Cardiac fibroblast (primary cell): ENCODE measurements around the gene ZNF282.
A peak's percentile ranks its signal among the peaks of the same experiment; 100 is the strongest.

Source experiments
- DNase-seq, 2 donors: peaks; one replicate each; pipeline versions ENCODE4 v3.0.0 to v3.0.0-alpha.2; 2010; ENCODE audit warnings: low read depth in 2 of 2
- H3K4me3 ChIP-seq, 2 donors: replicated peaks in 1 of 2; 1 replicate in 1 of 2; 2 replicates in 1 of 2; pipeline ENCODE4 v1.5.1; 2011; ENCODE audit warnings: low read depth in 2 of 2, low read length in 2 of 2, mild to moderate bottlenecking in 2 of 2, moderate library complexity in 1 of 2
- CTCF ChIP-seq: IDR thresholded peaks from one replicate; pipeline ENCODE4 v1.5.1; 2011; ENCODE audit warnings: low read depth, mild to moderate bottlenecking, low read length, inconsistent platforms

ZNF282 gene

GRCh38 chr7:149210551-149210950, 15.2 kb downstream of the ZNF282 start:
- TF ChIP-seq CTCF = no peak
- no peak overlapping the region for H3K4me3 ChIP-seq
- no peak for DNase-seq

GRCh38 chr7:149214020-149214720, 18.8 kb downstream of the ZNF282 start:
- DNase-seq = no peak
- no peak overlapping the region for H3K4me3 ChIP-seq
- TF ChIP-seq CTCF = no peak

GRCh38 chr7:149216402-149216801, 21.1 kb downstream of the ZNF282 start:
- H3K4me3 ChIP-seq = no peak overlapping the region
- TF ChIP-seq CTCF = no peak
- DNase-seq = no peak

GRCh38 chr7:149217570-149217969, 22.2 kb downstream of the ZNF282 start:
- H3K4me3 ChIP-seq = no peak overlapping the region
- TF ChIP-seq CTCF = no peak

GRCh38 chr7:149218469-149219420, 23.4 kb downstream of the ZNF282 start:
- no peak overlapping the region for H3K4me3 ChIP-seq
- peak in 1 of 2 donors; percentile 43 for DNase-seq
- no peak for TF ChIP-seq CTCF

More at GRCh38 chr7:149217570-149217969, 22.2 kb downstream of the ZNF282 start:
- peak in 1 of 2 donors; percentile 59 for DNase-seq

GRCh38 chr7:149220534-149220933, 25.2 kb downstream of the ZNF282 start:
- peak; percentile 56 for DNase-seq
- H3K4me3 ChIP-seq = no peak overlapping the region
- no peak for TF ChIP-seq CTCF
